GM12875 (cell line): ENCODE measurements around the gene ZC3H12C.

Experiments
- H3K4me3 ChIP-seq: one replicate; pipeline ENCODE4 v1.5.1; 2011; ENCODE audit warnings: low read depth, low read length, control low read depth
- TF ChIP-seq, protein P1 (sequence below): IDR thresholded peaks from 2 replicates; pipeline ENCODE4 v1.5.1; 2011; ENCODE audit warnings: low read depth, mild to moderate bottlenecking, control low read depth, inconsistent platforms, low read length, moderate library complexity, borderline replicate concordance; ENCODE audit not compliant: insufficient read depth

Gene ZC3H12C

DNA sequence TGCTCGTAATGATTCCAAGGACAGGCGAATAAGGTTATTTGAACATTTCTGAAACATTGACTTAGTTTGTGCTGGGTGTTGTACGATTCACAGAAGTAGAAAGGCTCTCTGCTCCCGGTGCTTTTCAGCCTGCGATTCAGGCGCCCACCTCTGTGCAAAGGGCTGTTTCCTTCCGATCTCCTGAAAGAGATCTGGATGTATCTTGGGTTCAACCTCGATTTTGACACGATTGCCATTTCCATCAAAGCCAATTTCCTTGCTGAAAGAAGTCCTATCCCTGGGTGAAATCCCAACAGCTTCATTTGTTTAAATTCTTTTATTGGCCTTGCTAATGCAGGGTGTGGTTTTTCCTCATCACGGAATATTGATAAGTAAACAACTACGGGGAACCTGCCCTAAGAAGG, 1.1 kb upstream of the ZC3H12C start:
- TF ChIP-seq, protein P1, sequence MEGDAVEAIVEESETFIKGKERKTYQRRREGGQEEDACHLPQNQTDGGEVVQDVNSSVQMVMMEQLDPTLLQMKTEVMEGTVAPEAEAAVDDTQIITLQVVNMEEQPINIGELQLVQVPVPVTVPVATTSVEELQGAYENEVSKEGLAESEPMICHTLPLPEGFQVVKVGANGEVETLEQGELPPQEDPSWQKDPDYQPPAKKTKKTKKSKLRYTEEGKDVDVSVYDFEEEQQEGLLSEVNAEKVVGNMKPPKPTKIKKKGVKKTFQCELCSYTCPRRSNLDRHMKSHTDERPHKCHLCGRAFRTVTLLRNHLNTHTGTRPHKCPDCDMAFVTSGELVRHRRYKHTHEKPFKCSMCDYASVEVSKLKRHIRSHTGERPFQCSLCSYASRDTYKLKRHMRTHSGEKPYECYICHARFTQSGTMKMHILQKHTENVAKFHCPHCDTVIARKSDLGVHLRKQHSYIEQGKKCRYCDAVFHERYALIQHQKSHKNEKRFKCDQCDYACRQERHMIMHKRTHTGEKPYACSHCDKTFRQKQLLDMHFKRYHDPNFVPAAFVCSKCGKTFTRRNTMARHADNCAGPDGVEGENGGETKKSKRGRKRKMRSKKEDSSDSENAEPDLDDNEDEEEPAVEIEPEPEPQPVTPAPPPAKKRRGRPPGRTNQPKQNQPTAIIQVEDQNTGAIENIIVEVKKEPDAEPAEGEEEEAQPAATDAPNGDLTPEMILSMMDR, result no peak

DNA sequence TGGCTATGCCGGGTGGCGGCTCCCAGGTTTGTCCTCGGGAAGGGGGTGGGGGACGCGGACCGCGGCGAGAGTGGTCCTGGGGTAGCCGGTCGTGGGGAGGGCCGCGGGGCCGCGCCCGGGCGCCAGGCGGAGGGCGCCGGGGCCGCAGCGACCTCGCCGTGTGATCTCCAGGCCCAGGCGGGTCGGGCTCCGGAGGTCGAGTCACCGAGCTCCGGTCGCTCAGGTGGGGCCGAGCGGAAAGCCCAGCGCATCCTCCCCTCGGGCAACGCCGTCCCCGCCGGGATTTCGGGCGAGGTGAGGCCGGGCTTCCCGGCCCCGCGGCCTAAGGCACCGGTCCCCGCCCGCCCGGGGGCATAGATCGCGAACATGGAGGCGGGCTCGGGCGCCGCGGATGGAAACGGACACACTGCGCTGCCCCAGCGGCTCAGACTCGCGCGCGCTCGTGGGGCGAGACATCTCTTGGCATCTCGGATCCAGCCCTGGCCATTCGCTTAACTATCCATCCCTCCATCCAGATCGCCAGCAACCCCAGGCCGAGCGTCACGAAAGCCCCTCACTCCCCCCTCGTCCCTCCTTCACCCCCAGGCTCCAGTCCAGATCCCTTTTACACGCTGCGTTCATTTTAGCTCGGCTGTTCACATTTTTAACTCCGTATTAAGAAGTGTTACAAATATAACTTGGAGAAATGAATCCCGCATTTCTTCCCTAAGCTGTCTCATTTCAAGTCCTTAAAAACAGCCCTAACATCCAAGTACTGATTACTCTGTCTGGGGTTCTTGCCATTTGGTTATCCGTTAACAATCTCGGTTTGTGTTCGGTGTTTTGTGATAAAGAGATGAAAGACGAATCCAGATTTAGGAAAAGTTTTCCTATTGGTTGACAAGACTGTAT, 460 bp downstream of the ZC3H12C start:
- H3K4me3 ChIP-seq, result peak overlapping the region; percentile 98
- TF ChIP-seq, protein P1, result no peak

More for the DNA sequence above, 1.1 kb upstream of the ZC3H12C start:
- peak overlapping the region; percentile 98 for H3K4me3 ChIP-seq

DNA sequence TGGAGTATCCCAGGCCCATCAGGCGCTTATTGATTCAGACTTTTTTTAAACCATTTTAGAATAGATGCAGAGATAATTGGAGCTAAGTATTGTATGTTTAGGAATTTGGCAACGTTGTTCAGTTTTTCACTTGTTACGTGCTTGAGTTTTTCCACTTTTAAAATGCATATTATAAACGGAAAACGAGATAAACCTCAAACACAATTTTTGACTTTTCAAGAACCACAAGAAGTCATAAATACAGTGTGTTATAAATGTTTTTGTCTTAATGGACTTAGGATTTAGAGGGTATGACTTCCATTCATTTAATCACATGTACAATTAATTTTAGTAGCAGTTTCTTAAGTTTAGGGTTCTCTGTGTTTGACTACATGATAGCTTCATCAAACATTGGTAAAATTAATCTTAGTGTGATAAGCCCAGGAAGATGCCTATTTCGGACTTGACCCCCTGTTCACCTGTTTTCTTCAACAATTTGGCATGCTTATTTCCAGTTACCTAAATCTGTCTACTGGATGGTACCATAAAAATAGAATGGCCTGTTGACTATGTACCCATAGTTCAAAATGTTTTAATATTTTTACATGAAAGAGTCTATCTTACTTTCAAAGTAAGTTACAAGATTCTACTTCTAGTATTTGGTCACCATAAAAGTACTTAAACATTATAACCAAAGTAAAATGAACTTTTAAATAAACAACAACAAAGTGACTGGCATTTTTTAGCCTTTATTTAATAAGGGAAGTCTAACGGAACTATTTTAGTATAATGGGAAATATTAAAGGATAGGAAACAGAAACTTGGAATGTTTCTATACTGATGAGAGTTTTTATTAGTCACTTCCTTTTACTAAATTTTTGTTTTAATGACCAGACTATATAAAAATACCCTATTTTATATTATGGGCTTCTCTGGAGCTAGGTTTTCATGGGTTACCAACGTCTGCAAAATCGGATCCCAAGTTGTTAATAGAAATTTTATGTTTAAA, 1.4 kb downstream of the ZC3H12C start:
- peak overlapping the region; percentile 98 for H3K4me3 ChIP-seq
- TF ChIP-seq, protein P1, result no peak

DNA sequence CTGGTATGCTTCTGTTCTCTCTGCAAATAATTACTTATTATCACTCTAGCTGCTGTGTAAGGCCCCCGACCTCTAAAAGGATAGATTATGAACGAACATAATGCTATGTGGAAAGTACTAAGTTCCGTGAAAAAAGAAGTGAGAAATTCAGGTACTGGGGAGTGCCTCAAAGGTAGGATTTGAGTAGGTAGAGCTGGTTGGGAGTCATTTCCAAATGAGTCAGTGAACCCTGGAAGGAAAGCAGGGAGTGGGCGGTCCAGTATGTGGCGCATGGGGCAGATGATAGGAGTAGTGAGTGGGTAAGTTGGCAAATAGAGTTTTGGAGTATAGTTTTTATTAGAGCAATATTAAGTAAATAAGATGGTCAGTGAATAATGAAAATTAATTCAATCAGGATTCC, 2.4 kb downstream of the ZC3H12C start:
- no peak overlapping the region for H3K4me3 ChIP-seq
- TF ChIP-seq, protein P1, result no peak

DNA sequence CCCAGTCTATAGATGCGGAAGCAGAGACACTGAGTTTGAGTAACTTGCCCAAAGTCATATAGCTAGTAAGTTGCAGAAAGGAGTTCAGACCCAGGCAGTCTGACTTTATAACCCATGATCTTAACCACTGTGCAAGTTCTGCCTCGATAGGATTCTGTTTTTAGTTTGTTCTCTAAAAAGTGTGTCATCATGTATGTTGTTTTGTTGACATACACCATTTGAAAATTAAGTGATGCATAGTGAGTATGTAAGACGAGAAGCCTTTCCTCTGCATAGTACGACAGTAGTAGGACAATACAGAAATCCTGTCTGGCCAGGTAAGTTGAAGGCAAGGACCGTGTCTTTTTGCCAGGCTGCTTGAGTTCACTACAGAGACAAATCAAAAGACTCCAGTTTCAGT, 3.3 kb downstream of the ZC3H12C start:
- TF ChIP-seq, protein P1, result no peak
- H3K4me3 ChIP-seq, result no peak overlapping the region

DNA sequence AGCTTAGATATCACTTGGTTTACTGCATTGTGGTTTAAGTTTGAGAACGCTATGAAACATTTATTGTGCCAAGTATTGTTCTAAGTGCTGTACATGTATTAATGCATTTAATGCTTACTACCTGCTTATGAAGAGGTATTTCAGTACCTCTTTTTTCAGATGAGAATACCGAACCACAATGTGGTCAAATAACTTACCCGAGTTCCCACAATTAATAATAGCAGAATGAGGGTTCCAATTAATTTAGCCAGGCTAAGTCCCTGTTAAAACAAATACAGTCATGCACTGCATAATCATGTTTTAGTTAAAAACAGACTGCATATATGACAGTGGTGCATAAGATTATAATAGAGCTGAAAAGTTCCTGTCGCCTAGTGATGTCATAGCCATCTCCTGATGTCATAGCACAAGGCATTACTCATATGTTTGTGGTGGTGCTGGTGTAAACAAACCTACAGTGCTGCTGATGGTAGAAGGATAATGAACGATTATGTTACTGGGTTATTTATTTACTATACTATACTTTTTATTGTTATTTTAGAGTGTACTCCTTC, 4.3 kb downstream of the ZC3H12C start:
- TF ChIP-seq, protein P1, result no peak
- no peak overlapping the region for H3K4me3 ChIP-seq
